ENCODE data around the gene KRT76.

The KRT76 gene

DNA sequence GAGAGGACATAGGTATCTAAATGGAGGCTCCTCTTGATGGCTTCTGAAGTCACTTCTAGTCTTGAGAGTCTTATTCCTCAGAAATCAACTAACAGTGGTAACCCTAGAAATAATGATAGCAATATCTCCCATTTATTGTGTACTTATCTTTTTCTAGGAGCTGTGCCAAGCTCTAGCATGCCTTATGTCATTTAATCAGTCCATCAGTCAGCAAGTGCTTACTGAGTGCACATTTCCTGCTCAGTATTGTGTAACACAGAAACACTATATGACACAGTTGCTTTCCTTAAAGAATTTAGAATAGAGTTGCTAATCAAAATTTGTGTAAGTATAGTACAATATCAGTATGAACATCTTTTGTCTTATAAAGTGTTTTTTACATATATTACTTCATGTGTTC is 36.6 kb downstream of the KRT76 start:
- no peaks in the 10 kb centered on the region for H3K4me1 ChIP-seq (ENCODE audit: insufficient read depth, low read length)

DNA sequence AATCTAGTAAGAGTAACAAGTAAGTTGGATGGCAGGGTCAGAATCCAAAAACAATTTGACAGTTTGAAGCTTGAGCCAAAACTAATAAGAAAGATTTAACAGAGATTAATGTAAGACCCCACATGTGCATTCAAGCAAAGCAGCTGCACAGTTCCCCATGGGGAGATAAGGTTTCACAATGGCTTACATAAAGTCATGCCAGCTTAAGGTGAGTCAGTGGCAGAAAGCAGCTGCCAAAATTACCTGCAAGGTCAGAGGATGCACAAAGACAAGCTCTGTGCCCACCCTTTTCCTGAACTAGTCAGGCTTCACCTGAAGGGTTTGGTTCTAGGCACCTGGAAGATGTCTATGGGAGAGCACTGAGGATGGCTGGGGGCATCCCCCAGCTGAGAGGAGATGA is 37.2 kb downstream of the KRT76 start:
- peaks cover 7% of the 10 kb centered on the region for H3K27me3 ChIP-seq (ENCODE audit: insufficient read depth, low read length)
- H3K36me3 ChIP-seq (ENCODE audit: insufficient read depth, low read length) = no peaks in the 10 kb centered on the region
- no peaks in the 10 kb centered on the region for H3K9me3 ChIP-seq (ENCODE audit: insufficient read depth, low read depth, low read length)
- no peak overlapping the region for H3K9ac ChIP-seq (ENCODE audit: low read depth, low read length)
- H3K27ac ChIP-seq (ENCODE audit: low read depth, low read length) = no peak overlapping the region
- no peak overlapping the region for H3K4me3 ChIP-seq (ENCODE audit: low read length)
- no peaks in the 10 kb centered on the region for H3K4me1 ChIP-seq (ENCODE audit: insufficient read depth, low read length)

More for the DNA sequence above, 36.6 kb downstream of the KRT76 start:
- Histone ChIP-seq H3K36me3 (ENCODE audit: insufficient read depth, low read length) (no peaks in the 10 kb centered on the region), H3K4me3 (ENCODE audit: low read length) (no peak overlapping the region), H3K9ac (ENCODE audit: low read depth, low read length) (no peak overlapping the region), H3K27me3 (ENCODE audit: insufficient read depth, low read length) (peaks cover 4% of the 10 kb centered on the region), H3K27ac (ENCODE audit: low read depth, low read length) (no peak overlapping the region), H3K9me3 (ENCODE audit: insufficient read depth, low read depth, low read length) (no peaks in the 10 kb centered on the region)

GRCh38 chr12:52735816-52736632 is 41.1 kb downstream of the KRT76 start:
- 76% methylated on average over 5 of the region's 5 CpGs for WGBS
- Histone ChIP-seq H3K4me1 (ENCODE audit: insufficient read depth, low read length) (no peaks in the 10 kb centered on the region), H3K4me3 (ENCODE audit: low read length) (no peak overlapping the region), H3K9me3 (ENCODE audit: insufficient read depth, low read depth, low read length) (no peaks in the 10 kb centered on the region), H3K9ac (ENCODE audit: low read depth, low read length) (no peak overlapping the region), H3K27ac (ENCODE audit: low read depth, low read length) (no peak overlapping the region), H3K36me3 (ENCODE audit: insufficient read depth, low read length) (no peaks in the 10 kb centered on the region), H3K27me3 (ENCODE audit: insufficient read depth, low read length) (peaks cover 20% of the 10 kb centered on the region)

GRCh38 chr12:52735106-52735505 is 42.0 kb downstream of the KRT76 start:
- Histone ChIP-seq H3K4me3 (ENCODE audit: low read length) (no peak overlapping the region), H3K27me3 (ENCODE audit: insufficient read depth, low read length) (peaks cover 18% of the 10 kb centered on the region), H3K4me1 (ENCODE audit: insufficient read depth, low read length) (no peaks in the 10 kb centered on the region), H3K9ac (ENCODE audit: low read depth, low read length) (no peak overlapping the region), H3K36me3 (ENCODE audit: insufficient read depth, low read length) (no peaks in the 10 kb centered on the region), H3K27ac (ENCODE audit: low read depth, low read length) (no peak overlapping the region), H3K9me3 (ENCODE audit: insufficient read depth, low read depth, low read length) (no peaks in the 10 kb centered on the region)
- WGBS = 81% methylated on average over 8 of the region's 8 CpGs

GRCh38 chr12:52730793-52731192 is 46.4 kb downstream of the KRT76 start:
- Histone ChIP-seq H3K27me3 (ENCODE audit: insufficient read depth, low read length) (peaks cover 16% of the 10 kb centered on the region), H3K4me3 (ENCODE audit: low read length) (no peak overlapping the region), H3K36me3 (ENCODE audit: insufficient read depth, low read length) (no peaks in the 10 kb centered on the region), H3K27ac (ENCODE audit: low read depth, low read length) (no peak overlapping the region), H3K9me3 (ENCODE audit: insufficient read depth, low read depth, low read length) (no peaks in the 10 kb centered on the region), H3K9ac (ENCODE audit: low read depth, low read length) (no peak overlapping the region), H3K4me1 (ENCODE audit: insufficient read depth, low read length) (no peaks in the 10 kb centered on the region)
- 87% methylated on average over 2 of the region's 2 CpGs for WGBS

- Histone ChIP-seq H3K4me3 (ENCODE audit: low read length) (no peak overlapping the region), H3K27me3 (ENCODE audit: insufficient read depth, low read length) (peaks cover 16% of the 10 kb centered on the region), H3K27ac (ENCODE audit: low read depth, low read length) (no peak overlapping the region), H3K9ac (ENCODE audit: low read depth, low read length) (no peak overlapping the region), H3K36me3 (ENCODE audit: insufficient read depth, low read length) (no peaks in the 10 kb centered on the region), H3K4me1 (ENCODE audit: insufficient read depth, low read length) (no peaks in the 10 kb centered on the region), H3K9me3 (ENCODE audit: insufficient read depth, low read depth, low read length) (no peaks in the 10 kb centered on the region)
- 88% methylated on average over 13 of the region's 13 CpGs for WGBS
Observed at GRCh38 chr12:52730383-52730782, 46.8 kb downstream of the KRT76 start.

- WGBS = 88% methylated on average over 10 of the region's 10 CpGs
- Histone ChIP-seq H3K27me3 (ENCODE audit: insufficient read depth, low read length) (peaks cover 12% of the 10 kb centered on the region), H3K9me3 (ENCODE audit: insufficient read depth, low read depth, low read length) (no peaks in the 10 kb centered on the region), H3K27ac (ENCODE audit: low read depth, low read length) (no peak overlapping the region), H3K36me3 (ENCODE audit: insufficient read depth, low read length) (no peaks in the 10 kb centered on the region), H3K4me1 (ENCODE audit: insufficient read depth, low read length) (no peaks in the 10 kb centered on the region), H3K9ac (ENCODE audit: low read depth, low read length) (no peak overlapping the region), H3K4me3 (ENCODE audit: low read length) (no peak overlapping the region)
Observed at GRCh38 chr12:52729147-52729546, 48.0 kb downstream of the KRT76 start.

DNA sequence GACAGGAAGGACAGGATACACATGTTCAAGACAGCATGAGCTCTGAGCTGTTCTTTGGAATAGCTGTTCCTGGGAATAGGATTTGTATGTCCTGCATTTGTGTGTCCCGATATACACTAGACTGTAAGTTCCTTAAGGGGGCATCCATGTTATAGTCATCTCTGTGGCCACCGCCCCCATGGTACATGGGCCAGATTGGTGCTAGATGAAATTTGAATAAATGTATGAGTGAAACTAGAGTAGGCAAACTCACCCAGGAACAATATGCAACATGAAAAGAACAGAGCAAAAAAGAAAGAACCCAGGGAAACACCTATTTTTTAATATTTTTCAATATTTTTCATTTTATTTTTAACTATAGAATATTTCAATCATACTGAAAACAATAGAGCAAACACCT is 48.8 kb downstream of the KRT76 start:
- Histone ChIP-seq H3K36me3 (ENCODE audit: insufficient read depth, low read length) (no peaks in the 10 kb centered on the region), H3K4me3 (ENCODE audit: low read length) (no peak overlapping the region)
- 88% methylated on average over 2 of the region's 2 CpGs for WGBS

DNA sequence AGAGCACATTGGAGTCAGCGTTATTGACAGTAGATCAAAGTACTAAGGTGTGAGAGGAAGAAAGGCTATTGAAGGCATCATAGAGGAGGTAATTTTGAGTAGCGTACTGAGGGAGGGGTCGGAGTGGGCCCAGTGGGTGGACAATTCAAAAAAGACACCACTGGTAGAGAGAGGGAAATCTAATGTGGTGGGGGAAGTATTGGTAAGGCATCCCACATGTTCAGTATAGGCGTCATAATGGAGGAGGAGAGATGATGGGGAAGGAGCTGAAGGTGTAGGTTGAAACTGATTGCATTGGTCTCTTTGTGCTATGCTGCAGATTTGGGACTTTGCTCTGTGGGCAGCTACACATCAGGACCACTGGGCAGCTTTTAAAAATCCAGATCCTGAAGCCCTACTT is 50.1 kb downstream of the KRT76 start:
- Histone ChIP-seq H3K9me3 (ENCODE audit: insufficient read depth, low read depth, low read length) (no peaks in the 10 kb centered on the region), H3K27me3 (ENCODE audit: insufficient read depth, low read length) (peaks cover 3% of the 10 kb centered on the region; the same call in 1 of the 2 replicates), H3K27ac (ENCODE audit: low read depth, low read length) (no peak overlapping the region), H3K9ac (ENCODE audit: low read depth, low read length) (no peak overlapping the region), H3K4me3 (ENCODE audit: low read length) (no peak overlapping the region), H3K36me3 (ENCODE audit: insufficient read depth, low read length) (no peaks in the 10 kb centered on the region), H3K4me1 (ENCODE audit: insufficient read depth, low read length) (no peaks in the 10 kb centered on the region)
- WGBS = 91% methylated on average over 4 of the region's 4 CpGs

More for the DNA sequence above, 48.8 kb downstream of the KRT76 start:
- Histone ChIP-seq H3K27me3 (ENCODE audit: insufficient read depth, low read length) (peaks cover 5% of the 10 kb centered on the region), H3K9me3 (ENCODE audit: insufficient read depth, low read depth, low read length) (no peaks in the 10 kb centered on the region), H3K27ac (ENCODE audit: low read depth, low read length) (no peak overlapping the region), H3K4me1 (ENCODE audit: insufficient read depth, low read length) (no peaks in the 10 kb centered on the region), H3K9ac (ENCODE audit: low read depth, low read length) (no peak overlapping the region)

DNA sequence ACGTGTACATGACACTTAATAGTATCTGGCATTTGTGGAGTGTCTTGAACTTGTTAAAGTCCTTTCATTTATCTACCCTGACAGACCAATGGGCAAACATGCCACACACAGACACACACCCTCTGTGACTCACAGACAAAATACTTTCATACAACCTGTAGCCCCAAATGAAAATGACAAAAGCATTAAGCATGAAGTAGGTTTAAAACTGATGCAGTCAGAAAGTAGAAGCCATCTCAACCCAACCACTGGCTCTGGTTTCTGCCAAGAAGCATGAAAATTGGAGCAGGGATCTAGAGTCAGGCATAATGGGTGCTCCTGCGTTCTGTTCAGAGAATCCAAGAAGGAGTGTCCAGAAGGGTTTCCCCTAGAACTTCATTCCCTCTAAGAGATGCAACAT is 50.7 kb downstream of the KRT76 start:
- no peak overlapping the region for H3K9ac ChIP-seq (ENCODE audit: low read depth, low read length)
- H3K27me3 ChIP-seq (ENCODE audit: insufficient read depth, low read length) = no peaks in the 10 kb centered on the region
- WGBS = 94% methylated on average over 2 of the region's 2 CpGs

DNA sequence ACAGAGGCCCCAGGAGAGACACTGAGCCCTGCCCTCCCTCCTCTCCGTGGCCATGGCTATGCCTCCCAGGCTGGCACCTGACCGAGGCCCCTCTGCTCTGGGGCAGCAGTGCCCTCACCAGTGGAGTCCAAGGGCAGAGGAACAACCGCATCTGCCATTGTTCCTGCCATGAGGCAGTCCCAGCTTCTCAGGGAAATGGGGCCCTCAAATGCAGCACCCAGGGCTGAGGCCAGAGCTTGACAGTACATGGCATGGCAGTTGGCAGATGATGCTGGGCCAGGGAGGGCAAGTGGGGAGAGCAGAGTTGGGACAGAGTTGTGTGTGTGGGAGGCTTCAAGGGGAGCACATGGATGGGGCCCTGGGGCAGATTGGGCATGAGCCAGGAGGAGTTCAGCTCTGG is 52.8 kb downstream of the KRT76 start:
- Histone ChIP-seq H3K36me3 (ENCODE audit: insufficient read depth, low read length) (no peaks in the 10 kb centered on the region), H3K27ac (ENCODE audit: low read depth, low read length) (no peak overlapping the region), H3K27me3 (ENCODE audit: insufficient read depth, low read length) (no peaks in the 10 kb centered on the region), H3K4me3 (ENCODE audit: low read length) (no peak overlapping the region), H3K4me1 (ENCODE audit: insufficient read depth, low read length) (no peaks in the 10 kb centered on the region), H3K9me3 (ENCODE audit: insufficient read depth, low read depth, low read length) (no peaks in the 10 kb centered on the region), H3K9ac (ENCODE audit: low read depth, low read length) (no peak overlapping the region)
- 91% methylated on average over 3 of the region's 3 CpGs for WGBS

More for the DNA sequence above, 50.7 kb downstream of the KRT76 start:
- Histone ChIP-seq H3K36me3 (ENCODE audit: insufficient read depth, low read length) (no peaks in the 10 kb centered on the region), H3K27ac (ENCODE audit: low read depth, low read length) (no peak overlapping the region), H3K4me3 (ENCODE audit: low read length) (no peak overlapping the region), H3K4me1 (ENCODE audit: insufficient read depth, low read length) (no peaks in the 10 kb centered on the region), H3K9me3 (ENCODE audit: insufficient read depth, low read depth, low read length) (no peaks in the 10 kb centered on the region)

GRCh38 chr12:52722680-52723079 is 54.5 kb downstream of the KRT76 start:
- Histone ChIP-seq H3K4me1 (ENCODE audit: insufficient read depth, low read length) (no peaks in the 10 kb centered on the region), H3K9me3 (ENCODE audit: insufficient read depth, low read depth, low read length) (no peaks in the 10 kb centered on the region), H3K4me3 (ENCODE audit: low read length) (no peak overlapping the region), H3K36me3 (ENCODE audit: insufficient read depth, low read length) (no peaks in the 10 kb centered on the region), H3K27ac (ENCODE audit: low read depth, low read length) (no peak overlapping the region), H3K27me3 (ENCODE audit: insufficient read depth, low read length) (0 out of 2 replicates have a peak, but pooled peaks cover 2% of the 10 kb centered on the region), H3K9ac (ENCODE audit: low read depth, low read length) (no peak overlapping the region)
- WGBS = 87% methylated on average over 2 of the region's 2 CpGs
